AG04450 (cell line): ENCODE data around the gene LSS. TPM values are rescaled to one million over a fixed set of nuclear protein-coding genes. Genes with fewer than 3 reads are reported as not detected.

ENCODE experiments used
- CTCF ChIA-PET: fragments of 300-600, 350-600 bp; formaldehyde crosslinking; extraction: SDS; loops from one replicate; lab custom pipeline; 2022; ENCODE audit warnings: antibody characterized with exemption, inconsistent platforms; lab: Charles Lee
- POLR2A ChIA-PET: fragments of 350-600 bp; formaldehyde crosslinking; extraction: SDS; loops from one replicate; lab custom pipeline; 2021; ENCODE audit warnings: antibody characterized with exemption, inconsistent platforms; lab: Yijun Ruan, JAX
- DNase-seq: peaks from one replicate; pipeline ENCODE4 v3.0.0-alpha.2; 2011; ENCODE audit warnings: low read depth, low spot score
- H3K27ac ChIP-seq: one replicate; pipeline ENCODE4 v1.5.1; 2012; ENCODE audit warnings: low read depth, low read length, control low read depth
- H3K27me3 ChIP-seq: one replicate; pipeline ENCODE4 v1.6.0; 2012; ENCODE audit warnings: low read length; ENCODE audit not compliant: control insufficient read depth, insufficient read depth
- H3K4me3 ChIP-seq: 2 replicates; pipeline ENCODE4 v1.5.1; 2011; ENCODE audit warnings: mild to moderate bottlenecking, low read depth, low read length, control low read depth
- H3K9me3 ChIP-seq: 2 replicates; pipeline ENCODE4 v1.5.1; 2012; ENCODE audit warnings: low read length; ENCODE audit not compliant: control insufficient read depth, insufficient read depth
- polyA plus RNA-seq: library from polyadenylated mRNA; depleted of rRNA; stranded (reverse); fragments of >200 nt; gene quantifications from 2 replicates; pipeline ENCODE4 v1.2.3, GENCODE V29; 2011
- TF ChIP-seq, protein P1 (sequence below): IDR thresholded peaks from 2 replicates; pipeline ENCODE4 v1.5.1; 2011; ENCODE audit warnings: low read depth, low read length, control low read depth, inconsistent platforms

The LSS gene
- polyA plus RNA-seq, 1 experiment = 49.0 TPM

DNA sequence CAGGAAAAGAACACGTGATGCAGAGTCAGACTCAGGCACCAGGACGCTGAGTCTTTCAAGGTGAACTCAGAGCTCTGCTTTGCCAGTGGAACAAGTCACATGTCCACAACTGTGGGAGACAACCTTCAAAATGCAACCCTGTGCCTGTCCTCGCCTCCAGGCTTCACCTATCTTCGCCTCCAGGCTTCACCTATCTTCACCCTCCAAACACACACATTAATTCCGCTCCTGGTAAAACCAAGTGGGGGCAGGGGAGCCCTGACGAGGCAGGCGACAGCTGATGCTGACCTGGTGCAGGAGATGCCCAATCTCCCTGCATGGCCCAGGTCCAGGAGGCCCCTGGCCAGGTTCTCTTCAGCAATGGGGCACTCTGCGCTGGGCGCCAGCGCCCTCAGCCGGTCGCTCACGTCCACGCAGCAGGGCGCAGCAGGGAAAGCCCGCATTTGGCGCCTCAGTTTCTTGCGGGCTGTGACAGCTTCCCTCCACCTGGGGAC, 28.0 kb upstream of the LSS start:
- DNase-seq = no peak
- H3K27ac ChIP-seq = no peak overlapping the region
- TF ChIP-seq, protein P1, sequence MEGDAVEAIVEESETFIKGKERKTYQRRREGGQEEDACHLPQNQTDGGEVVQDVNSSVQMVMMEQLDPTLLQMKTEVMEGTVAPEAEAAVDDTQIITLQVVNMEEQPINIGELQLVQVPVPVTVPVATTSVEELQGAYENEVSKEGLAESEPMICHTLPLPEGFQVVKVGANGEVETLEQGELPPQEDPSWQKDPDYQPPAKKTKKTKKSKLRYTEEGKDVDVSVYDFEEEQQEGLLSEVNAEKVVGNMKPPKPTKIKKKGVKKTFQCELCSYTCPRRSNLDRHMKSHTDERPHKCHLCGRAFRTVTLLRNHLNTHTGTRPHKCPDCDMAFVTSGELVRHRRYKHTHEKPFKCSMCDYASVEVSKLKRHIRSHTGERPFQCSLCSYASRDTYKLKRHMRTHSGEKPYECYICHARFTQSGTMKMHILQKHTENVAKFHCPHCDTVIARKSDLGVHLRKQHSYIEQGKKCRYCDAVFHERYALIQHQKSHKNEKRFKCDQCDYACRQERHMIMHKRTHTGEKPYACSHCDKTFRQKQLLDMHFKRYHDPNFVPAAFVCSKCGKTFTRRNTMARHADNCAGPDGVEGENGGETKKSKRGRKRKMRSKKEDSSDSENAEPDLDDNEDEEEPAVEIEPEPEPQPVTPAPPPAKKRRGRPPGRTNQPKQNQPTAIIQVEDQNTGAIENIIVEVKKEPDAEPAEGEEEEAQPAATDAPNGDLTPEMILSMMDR = no peak
- POLR2A ChIA-PET = interaction anchor here (0.7 kb wide), 2 partner anchors 24 to 80 kb away, joined by 3 to 9 read pairs; no protein-coding TSS in a partner anchor
- no peaks in the 10 kb centered on the region for H3K27me3 ChIP-seq
- no peaks in the 10 kb centered on the region for H3K9me3 ChIP-seq
- H3K4me3 ChIP-seq = no peak overlapping the region
- CTCF ChIA-PET = interaction anchor here (1.2 kb wide), 1 partner anchor 113 kb away, joined by 3 read pairs; no protein-coding TSS in a partner anchor

DNA sequence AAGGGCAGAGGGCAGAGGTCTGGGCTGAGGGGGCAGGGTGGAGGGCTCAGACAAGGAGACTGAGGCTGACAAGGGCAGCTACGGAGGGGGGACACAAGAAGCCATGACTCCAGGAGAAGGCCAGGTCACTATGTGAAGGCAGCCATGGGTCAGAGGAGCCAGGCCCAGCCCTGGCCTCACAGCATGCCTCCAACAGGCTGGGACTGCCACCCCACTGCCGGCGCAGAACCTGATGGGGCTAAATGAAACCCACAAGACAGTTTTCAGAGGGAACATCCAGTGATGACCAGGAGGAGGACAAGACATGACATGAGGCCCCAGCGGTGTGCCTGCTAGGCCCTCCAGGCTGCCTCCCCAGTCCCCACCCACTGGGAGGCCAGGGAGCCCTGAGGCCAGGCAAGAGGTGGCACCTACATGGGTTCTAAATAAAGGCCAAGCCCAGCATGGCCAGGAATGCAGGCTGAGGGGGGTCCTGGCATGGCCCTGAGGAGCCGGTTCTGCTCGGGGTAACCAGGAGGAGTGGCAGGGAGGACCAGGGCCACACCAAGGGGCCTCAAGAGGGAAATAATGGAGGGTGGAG, 27.3 kb upstream of the LSS start:
- Histone ChIP-seq H3K4me3 (no peak overlapping the region), H3K27ac (no peak overlapping the region), H3K27me3 (no peaks in the 10 kb centered on the region), H3K9me3 (no peaks in the 10 kb centered on the region)
- CTCF ChIA-PET = no interaction called here
- DNase-seq = no peak
- POLR2A ChIA-PET = interaction anchor here (0.6 kb wide), 1 partner anchor 31 kb away, joined by 3 read pairs; no protein-coding TSS in a partner anchor
- TF ChIP-seq, protein P1 = no peak

DNA sequence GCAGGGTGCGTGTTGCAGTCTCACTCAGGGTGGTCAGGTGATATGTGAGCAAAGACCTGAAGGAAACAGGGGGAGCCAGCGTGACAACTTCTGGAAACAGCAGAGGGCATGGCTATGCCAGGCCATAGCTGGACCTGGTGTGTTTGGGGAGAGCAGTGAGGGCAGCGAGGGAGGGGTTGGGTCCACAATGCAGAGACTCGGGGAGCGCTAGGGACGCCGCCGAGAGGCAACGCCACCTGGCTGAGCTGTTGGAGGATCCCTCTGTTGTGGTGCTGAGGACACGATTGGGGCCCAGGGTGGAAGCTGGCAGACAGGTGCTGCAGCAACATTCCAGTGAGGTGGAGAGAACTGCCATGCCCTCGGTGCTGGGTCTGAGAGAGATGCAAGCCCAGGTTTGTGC, 26.6 kb upstream of the LSS start:
- CTCF ChIA-PET = no interaction called here
- Histone ChIP-seq H3K27me3 (no peaks in the 10 kb centered on the region), H3K9me3 (no peaks in the 10 kb centered on the region), H3K27ac (no peak overlapping the region), H3K4me3 (no peak overlapping the region)
- TF ChIP-seq, protein P1 = no peak
- DNase-seq = no peak
- POLR2A ChIA-PET = no interaction called here

DNA sequence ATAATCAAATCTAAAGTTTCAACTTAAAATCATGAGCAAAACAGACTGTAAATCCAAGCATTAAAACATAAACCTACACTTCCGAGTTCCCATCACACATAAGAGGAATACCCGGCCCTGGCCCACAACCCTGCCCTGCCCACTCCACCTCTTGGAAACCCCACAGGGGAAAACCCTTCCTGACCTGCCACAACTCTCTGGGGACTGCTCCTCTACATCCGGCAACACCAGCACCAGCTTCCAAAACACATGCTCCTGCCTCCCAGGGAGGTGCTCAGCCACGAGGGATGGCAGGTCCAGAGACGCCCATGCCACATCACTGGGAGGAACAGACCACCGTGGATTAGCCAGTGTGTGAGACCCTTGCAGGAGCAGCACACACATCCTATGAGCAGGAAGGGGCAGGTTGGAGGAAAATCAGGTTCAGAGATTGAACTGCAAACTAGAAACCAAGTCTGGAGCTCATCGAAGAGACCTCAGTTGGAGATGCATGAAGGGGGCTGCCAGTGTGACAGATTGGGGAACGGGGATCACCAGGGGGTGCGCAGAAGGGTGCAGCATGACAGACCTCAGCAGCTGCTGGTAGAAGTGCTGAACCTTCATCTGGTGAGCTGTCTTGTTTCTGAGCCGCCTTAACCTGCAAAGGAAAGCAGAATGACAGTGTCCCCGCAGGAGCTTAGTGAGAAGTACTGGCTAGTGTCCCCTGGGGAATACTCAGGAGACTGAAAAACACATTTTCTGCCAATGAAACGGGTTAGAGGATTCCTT, 25.8 kb upstream of the LSS start:
- Histone ChIP-seq H3K4me3 (no peak overlapping the region), H3K9me3 (no peaks in the 10 kb centered on the region), H3K27ac (no peak overlapping the region), H3K27me3 (no peaks in the 10 kb centered on the region)
- CTCF ChIA-PET = interaction anchor here (1.6 kb wide), 1 partner anchor 101 kb away, joined by 5 read pairs; no protein-coding TSS in a partner anchor
- TF ChIP-seq, protein P1 = no peak
- DNase-seq = no peak
- POLR2A ChIA-PET = no interaction called here
